HL-60/S4 treated with retinoic acid at 250 ng/mL for 4 days and 3 days (cell line): ENCODE results near the gene PLK5.
"Not testable (repeated sequence)": the region's sequence is repeated elsewhere in the genome, so short reads cannot be mapped to it uniquely, and the experiment has no call there.

Experiments used
- in situ Hi-C: fragments of 300-500 bp; cut with MboI; formaldehyde crosslinking; loops from 2 replicates; pipeline ENCODE4 v1.7.0; 2022; ENCODE audit warnings: low sequenced_read_pairs

The PLK5 gene, protein sequence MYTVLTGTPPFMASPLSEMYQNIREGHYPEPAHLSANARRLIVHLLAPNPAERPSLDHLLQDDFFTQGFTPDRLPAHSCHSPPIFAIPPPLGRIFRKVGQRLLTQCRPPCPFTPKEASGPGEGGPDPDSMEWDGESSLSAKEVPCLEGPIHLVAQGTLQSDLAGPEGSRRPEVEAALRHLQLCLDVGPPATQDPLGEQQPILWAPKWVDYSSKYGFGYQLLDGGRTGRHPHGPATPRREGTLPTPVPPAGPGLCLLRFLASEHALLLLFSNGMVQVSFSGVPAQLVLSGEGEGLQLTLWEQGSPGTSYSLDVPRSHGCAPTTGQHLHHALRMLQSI

DNA sequence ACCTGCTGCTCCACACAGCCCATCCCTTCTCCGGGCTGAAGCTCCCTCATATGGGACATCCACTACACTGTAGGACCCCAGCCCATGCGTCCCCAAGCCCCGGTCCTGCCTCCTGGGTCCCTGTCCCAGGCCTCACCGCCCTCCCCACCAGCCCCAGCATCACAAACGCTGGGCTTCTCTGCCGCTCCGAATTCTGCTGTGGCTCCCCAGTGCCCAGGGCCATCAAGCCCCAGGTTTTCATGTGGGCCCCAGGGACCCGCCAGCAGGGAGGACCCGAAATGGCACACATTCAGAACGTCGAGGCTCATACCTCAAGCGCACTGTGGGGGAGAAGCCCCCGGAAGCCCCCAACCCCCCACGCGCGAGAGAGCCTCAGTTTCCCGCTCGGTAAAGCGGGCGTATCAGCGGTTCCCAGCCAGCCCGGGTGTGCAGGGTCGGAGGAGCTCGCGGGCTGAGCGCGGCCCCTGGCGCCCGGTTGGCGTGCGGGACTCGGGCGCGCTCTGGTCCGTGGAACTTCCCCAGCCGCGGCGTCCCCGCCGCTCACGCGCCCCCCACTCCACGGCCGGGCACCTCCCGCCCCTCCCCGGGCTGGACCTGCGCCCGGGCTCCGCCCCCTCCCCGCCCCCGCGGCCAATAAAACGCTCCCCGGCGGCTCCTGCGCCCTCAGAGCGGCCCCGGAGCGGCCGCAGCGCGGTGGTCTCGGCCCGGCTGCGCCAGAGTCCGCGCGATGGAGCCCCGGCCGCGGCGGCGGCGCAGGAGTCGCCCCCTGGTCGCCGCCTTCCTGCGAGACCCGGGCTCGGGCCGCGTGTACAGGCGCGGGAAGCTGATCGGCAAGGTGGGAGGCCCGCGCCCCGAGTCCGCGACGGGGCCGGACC is at the start of gene PLK5:
Gene PLK5, plus strand, starts transcription at position 666 of the 875 bp plus-strand sequence. CDS start 2,920 bp downstream, outside the sequence.
- in situ Hi-C loops = no loop called here

DNA sequence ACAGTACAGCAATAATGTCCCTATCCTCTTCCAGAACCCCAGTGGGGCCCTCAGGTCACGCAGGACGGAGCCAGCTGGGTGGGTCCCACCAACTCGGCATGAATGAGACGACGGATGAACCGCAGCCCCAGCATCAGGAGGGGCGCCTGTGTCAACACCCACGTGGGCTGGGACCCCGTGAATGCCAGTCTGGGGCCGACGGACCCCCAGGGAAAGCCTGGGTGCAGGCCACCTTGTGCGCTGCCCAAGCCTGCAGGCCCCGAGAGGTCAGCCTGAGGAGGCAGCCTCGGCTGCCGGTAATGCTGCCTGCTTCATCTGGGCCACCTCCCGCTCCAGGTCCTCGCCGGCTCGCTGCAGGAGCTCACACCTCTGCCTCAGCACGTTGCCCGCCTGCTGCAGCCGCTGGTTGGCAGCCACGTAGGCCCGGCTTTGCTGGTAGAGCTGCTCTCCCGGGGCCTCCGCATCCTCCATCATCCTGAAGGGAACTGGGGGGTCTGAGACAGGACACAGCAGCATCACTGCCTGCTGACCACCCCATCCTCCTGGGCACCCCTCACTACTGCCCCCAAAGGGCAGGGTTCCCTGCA is 49.0 kb upstream of the PLK5 start:
- in situ Hi-C loops = no loop called here

DNA sequence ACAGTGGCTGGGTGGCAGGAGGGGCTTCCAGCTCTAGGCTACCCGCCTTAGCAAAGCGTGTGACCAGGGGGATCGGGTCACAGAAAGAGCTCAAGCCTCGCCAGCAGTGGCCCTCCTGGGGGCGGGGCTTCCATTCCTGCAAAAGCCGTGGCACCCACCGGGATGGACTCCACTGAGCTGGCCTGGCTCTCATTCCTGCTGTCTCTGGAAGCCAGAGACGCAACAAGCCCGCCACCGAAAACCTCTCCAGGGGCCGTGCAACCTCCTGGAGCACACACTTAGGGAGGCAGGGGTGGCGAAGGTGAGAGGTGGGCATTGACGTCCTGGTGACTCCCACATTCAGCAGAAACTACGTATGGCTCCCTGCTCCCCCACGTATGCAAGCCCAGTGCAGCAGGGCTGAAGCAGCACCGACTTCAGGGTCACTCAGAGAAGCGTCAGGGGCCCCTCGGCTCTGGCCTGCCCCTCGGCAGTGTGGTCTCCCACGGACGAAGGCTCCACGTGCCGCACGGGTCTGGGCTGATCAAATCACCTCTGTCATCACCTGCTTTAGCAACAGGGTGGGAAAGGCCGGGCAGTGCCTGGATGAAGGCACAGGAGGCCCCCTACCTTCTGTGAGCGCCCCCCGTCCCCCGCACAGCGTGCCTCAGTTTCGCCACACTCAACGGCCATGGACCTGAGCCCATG is 48.0 kb upstream of the PLK5 start:
- in situ Hi-C loops = no loop called here

DNA sequence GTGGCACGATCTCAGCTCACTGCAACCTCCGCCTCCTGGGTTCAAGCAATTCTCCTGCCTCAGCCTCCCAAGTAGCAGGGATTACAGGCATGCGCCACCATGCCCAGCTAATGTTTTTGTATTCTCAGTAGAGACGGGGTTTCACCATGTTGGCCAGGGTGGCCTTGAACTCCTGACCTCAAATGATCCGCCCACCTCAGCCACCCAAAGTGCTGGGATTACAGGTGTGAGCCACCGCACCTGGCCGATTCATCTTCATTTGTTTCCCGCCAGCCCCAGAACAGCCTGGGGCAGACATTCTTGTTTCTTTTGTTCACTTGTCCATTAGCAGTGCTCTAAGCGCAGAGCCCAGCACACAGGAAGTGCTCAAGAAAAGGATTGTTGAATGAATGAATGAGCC is 46.8 kb upstream of the PLK5 start:
- in situ Hi-C loops = not testable (repeated sequence)

DNA sequence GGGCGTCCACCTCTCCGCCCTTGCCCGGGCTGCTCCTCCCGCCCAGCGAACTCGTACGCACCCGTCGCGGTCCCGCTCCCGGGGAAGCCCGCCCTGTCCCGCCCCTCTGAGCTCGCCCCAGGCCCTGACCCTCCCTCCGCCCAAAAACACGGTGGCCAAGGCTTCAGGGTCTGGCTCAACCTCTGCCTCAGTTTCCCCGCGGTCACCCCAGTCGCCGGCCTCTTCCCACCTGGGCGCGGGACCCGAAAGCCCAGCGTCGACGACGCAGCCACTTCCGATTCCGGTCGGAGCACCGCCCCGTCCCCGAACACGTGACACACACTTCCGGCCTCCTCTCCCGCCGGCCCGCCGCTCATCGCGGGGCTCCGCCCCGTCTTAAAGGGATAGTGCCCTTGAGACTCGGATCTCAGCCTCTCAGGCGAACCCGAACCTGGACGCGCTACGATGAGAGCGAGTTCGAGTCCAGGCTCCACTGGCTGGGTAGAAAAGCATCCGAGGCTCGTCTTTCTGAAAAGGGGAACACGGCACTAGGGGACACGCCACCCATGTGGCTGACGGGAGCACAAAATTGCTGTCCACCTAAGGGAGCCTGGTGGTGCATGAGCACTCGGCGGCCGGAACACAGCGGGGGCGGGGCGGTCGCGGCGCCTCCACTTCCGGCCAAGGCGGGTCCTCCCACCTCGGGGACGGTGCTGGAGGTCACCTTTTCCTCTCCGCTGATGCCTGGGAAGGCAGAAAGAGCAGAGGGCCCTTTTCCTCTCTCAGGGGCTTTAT is 44.8 kb upstream of the PLK5 start, which contains the start of gene C19orf25:
Gene C19orf25, minus strand, starts transcription at position 282 of the 774 bp plus-strand sequence. CDS start 312 bp downstream, outside the sequence.
- in situ Hi-C loops = no loop called here

DNA sequence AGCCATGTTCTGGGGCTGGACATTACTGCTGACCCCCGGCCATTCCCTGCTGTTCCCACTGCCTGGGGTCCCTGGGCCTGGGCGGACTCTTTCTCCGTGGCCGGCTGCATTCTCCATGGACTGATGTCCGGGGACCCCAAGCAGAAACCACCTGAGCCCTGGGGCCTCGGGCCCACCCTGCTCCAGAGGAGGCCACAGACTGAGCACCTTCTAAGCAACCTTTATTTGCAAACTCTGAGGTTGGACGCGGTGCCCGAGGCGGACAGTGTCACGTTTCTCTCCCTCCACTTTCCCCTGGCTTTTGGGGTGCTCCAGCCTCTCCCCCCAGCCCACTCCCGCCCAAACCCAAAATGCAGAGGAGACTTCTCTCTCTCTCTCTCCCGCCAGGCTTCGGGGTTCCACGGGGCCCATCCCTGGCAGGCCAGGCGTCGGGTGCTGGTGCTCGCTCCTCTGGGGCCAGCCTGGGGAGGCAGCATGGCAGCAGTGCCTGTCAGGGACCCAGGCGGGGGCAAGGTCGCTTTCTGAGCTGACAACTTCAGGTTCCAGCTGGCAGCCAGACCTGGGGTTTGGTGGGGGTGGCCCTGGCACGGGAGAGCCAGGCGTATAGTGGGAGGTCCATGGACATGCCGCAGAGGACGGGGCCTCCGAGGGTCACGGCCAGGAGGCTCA is 42.5 kb upstream of the PLK5 start:
- in situ Hi-C loops = no loop called here

DNA sequence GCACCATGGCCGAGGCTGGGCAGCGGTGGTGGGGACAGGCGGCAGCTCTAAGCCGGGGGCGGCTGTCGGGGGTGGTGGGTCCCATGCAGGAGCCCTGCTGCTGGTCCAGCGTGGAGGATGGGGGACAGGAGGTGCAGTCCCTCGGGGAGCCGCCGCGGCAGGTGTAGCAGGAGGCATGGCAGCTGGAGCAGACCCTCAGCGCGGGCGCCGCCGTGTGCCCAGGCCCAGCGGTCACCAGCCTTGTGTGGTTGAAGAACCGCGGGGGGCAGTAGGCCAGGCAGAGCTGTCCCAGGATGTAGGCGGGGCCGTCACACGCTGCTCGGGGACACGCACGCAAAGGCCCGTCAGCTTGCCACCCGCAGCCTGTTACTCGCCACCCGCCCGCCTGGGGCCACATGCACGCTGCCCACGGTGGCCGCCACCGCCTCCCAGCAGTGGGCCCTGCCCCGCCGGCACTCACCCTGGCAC is 42.0 kb upstream of the PLK5 start:
- in situ Hi-C loops = no loop called here

DNA sequence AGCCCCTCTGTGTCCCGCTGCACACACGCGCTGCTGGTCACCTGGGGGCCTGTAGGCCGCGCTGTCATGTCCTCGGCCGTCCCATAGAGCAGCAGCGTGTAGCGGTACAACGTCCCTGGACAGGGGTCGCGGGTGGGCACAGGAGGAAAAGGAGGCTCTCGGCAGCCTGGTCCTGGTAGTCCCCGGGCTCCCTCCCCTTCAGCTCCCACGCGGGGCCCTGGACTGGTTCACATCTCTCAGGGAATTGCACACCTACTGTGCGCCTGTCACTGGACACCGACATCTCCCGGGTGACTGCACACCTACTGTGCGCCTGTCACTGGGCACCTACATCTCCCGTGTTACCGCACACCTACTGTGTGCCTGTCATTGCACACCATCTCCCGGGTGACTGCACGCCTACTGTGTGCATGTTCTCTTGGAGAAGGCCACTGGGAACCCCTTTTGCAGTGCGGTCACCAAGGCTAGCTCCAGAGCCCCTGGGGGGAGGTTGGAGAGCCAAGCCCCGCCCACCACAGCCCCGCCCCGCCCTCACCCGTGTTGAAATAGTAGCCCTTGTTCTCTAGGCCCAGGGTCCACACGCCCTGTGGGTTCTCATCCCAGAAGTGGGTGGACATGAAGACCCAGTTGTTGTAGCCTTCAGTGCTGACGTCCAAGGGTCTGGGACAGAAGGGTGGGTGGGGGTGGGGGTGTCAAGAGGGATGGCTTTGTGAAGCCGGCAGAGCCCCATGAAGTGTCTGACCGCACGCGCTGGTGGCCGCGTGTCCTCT is 41.3 kb upstream of the PLK5 start:
- in situ Hi-C loops = no loop called here

DNA sequence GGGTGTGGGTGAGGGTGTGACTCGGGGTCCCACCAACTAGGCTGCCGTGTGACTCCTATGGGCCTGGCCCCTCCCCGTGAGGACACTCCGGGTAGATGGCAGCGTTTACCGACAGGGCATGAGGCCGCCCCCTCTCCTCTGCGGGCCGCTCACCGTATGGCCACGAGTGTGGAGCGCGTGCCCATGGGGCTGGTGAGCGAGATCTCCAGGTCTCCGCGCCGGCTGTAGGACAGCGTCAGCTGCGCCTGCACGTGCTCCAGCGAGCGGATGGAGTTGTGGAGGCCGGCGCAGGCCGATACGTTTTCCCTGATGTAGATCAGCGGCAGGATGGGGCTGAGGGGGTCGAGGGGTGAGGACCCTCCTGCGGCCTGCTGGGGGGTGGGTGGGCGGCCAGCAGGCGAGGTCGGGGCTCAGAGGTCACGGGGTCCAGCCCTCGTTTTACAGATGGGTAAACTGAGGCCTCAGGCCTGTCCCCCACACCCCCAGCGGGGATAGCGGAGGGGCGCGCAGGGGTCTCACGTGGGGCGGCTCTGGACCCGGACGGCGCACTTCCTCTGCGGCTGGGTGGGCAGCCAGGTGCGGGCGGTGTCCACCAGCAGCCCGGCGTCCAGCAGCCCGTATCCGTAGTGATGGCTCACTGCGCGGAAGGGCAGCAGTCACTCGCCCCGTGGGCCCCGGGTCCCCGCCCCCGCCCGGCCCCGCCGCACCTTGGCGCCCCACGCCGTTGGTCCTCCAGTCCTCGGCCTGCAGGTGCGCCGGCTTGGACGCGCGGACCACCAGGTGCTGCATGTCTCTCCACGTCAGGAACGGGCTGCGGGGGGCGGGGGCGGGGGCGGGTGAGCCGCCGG is 40.5 kb upstream of the PLK5 start:
- in situ Hi-C loops = no loop called here

DNA sequence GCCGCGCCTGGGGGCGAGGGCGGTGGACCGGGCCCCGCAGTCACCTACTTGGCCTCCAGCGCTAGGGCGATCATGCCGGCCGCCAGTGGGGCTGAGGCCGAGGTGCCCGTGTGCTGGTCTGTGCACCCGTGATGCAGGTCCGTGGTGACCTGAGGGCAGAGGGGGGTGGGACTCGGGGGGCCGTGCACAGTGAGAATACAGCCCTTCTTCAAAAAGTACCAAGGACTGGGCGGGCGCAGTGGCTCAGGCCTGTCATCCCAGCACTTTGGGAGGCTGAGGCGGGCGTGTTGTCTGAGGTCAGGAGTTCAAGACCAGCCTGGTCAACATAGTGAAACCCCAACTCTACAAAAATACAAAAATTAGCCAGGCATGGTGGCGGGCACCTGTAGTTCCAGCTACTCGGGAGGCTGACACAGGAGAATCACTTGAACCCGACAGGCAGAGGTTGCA is 39.9 kb upstream of the PLK5 start:
- in situ Hi-C loops = no loop called here

DNA sequence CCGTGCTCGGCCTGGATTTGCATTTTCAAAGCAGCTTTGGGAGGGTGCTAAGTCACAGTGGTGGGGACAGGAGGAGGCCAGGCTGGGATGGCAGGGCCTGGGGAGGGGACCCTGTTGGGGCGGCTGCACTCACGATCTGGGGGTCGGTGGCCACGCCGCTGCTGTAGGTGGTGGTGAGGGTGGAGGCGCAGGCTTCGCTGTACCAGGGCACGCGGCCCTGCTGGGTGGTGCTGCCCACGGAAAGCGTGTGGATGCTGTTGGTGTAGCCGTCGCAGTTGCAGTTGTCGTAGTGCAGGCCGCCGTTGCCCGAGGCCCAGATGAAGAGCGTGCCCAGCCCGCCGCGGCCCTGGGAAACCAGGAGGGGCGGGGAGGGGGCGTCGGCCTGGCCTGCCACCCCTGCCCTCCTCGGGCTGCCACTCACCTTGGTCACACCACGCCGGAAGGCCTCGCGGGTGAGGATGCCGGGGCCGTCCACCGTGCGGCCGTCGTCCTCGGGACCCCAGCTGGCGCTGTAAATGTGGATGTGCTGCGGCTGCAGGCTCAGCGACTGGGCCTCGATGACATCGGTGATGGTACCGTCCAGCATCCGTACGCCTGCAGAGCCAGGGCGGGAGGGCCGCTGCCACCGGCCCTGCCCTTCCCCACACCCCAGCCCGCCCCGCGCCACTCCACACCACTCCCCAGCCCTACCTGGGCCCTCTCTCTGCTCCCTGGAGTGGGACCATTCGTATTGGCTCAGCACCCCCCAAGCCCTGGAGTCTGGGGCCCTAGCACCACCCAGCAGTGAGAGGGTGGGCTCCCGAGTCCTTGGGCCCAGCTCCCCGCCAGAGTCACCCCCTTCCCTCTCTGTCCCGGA is 36.9 kb upstream of the PLK5 start:
- in situ Hi-C loops = no loop called here

DNA sequence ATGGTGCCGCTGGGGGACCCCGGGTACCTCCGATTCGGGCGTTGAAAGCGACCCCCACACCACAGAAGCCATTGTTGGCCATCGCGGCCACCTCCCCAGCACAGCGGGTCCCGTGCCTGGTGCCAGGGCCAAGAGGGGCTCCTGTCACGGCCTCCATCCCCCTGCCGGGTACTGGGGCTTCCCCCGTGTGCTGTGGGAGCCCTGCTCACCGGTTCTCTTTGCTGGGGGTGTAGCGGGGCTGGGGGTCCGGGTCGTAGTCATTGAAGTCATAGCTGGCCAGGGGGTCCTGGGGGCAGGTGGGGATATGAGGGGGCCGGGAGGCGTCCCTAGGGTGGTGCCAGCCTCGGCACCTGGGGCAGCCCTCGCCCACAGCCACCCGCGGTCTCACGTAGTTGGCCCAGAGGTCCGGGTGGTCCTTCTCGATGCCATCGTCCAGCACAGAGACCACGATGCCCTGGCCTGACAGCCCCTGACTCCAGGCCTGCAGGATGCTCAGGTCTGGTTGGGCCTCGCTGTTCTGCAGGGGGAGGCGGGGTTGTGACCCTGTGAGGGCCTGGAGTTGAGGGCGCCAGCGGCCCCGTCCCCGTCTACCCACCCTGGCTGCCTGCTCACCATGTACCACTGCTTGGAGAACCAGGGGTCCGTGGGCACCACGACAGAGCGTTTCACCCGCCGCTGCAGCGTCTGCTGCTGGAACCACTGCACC is 36.1 kb upstream of the PLK5 start:
- in situ Hi-C loops = no loop called here

DNA sequence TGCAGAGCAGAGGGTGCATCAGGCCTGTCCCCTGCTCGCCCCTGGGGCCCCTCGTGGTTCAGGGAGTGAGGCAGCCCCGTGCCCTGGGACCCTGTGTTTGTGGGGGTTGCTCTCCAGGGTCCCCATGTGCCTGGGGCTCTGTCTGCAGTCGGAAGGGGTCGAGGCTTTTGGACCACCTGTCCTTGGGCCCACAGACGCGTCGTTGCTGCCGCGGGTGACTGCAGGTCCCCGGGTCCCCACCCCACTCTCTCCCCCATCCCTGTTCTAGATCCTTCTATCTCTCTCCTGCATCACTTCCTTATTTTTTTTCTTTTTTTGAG is 35.6 kb upstream of the PLK5 start:
- in situ Hi-C loops = no loop called here

DNA sequence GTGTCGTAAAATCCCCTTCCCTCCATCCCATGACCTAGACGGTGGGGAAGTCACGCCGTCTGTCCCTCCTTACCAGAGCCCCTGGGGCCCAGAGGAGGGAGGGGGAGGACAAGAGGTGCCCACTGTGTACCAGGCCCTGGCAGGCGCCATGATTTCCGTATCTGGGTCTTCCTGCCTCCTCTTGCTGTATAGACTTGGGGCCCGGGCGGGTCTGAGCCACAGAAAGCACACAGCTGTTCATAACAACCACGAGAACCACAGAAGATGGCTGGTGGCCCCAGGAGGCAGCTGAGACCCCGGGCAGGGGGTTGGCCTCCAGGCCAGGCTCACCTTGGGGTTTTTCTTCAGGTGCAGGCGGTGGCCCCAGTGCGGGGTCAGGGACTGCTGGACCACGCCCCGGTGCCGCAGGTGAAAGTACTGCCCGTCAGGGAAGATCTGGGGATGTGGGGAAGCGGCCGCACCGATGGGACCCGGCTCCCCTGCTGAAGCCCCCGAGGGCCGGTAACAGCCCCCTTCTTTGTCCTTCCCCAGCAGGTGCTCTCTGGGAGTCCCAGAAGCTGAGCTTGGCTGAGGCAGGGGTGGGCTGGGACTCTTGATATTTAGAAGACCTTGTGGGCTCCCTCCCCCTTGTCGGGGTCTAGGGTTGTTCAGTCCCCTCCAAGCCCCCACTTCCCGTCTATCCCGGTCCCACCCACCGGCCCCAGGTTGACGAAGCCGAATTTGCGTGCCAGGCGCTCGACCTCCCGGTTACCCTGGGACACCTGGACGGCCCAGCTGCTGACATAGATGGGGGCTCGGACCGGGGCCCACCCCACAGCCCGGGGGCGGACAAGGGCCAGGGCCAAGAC is 34.2 kb upstream of the PLK5 start:
- in situ Hi-C loops = no loop called here

DNA sequence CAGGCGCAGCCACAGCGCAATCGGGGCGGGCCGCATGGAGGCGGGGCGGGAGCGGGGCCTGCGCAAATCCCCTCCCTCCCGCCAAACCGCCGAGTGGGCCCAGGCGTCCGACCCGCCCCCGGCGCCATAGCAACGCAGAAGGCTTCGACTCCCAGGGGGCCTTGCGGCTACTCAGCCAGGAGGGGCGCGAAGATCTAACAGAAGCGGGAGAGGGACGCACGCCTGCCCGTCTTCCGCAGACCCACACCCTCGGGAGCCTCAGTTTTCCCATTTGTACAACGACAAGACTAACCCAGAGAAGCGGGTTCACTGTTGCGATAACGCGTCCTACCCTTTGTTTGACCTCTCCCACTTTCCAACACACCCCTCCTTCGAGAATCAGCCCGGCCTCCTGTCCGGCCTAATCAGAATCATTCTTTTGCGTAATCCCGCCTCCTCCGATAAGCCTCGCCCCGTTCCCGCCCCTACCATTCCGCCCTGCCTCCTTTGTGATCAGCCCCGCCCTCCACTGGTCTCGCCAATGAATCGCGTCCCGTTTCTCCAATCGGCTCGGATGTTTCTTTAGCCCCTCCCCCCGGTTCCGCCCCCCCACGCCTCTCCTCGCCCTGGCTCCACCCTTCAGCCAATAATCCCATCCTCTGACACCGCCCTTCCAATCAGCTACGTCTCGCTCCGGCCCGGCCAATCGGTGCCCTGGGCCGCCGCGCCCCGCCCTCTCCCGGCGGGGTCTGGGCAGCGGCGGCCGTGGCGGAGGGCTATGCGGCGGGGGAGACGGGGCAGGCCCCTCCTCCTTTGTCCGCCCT is 33.4 kb upstream of the PLK5 start, which contains the start of gene PCSK4:
Gene PCSK4, minus strand, starts transcription at position 40 of the 803 bp plus-strand sequence. Its CDS starts 4 bp downstream, at position 36.
- in situ Hi-C loops = no loop called here
